GM23248 (cell line): ENCODE measurements around the gene MBOAT1. TPM values are rescaled to one million over a fixed set of nuclear protein-coding genes. Genes with fewer than 3 reads are reported as not detected.

ENCODE experiments used
- DNase-seq: peaks from one replicate; pipeline ENCODE4 v3.0.0-alpha.2; 2015
- H2AFZ ChIP-seq: fragments of 200-600 bp; sonication (generic); 2 replicates; pipeline ENCODE4 v1.6.1; 2016; ENCODE audit warnings: antibody characterized with exemption
- H3F3A ChIP-seq: fragments of 200-600 bp; sonication (generic); 2 replicates; pipeline ENCODE4 v1.6.1; 2016; ENCODE audit warnings: mild to moderate bottlenecking, antibody characterized with exemption, mixed run types; ENCODE audit not compliant: insufficient read depth
- H3K27ac ChIP-seq: fragments of 200-600 bp; sonication (generic); 2 replicates; pipeline ENCODE4 v1.5.1; 2016; ENCODE audit warnings: mild to moderate bottlenecking
- H3K27me3 ChIP-seq: fragments of 200-600 bp; sonication (generic); replicated peaks from 2 replicates; pipeline ENCODE4 v1.6.1; 2016; ENCODE audit warnings: mild to moderate bottlenecking; ENCODE audit not compliant: insufficient read depth
- H3K36me3 ChIP-seq: fragments of 200-600 bp; sonication (generic); 2 replicates; pipeline ENCODE4 v1.6.1; 2016; ENCODE audit warnings: low read depth, mild to moderate bottlenecking
- H3K4me1 ChIP-seq: fragments of 200-600 bp; sonication (generic); 2 replicates; pipeline ENCODE4 v1.6.1; 2016; ENCODE audit warnings: mild to moderate bottlenecking; ENCODE audit not compliant: insufficient read depth
- H3K4me2 ChIP-seq: fragments of 200-600 bp; sonication (generic); one replicate; pipeline ENCODE4 v1.6.1; 2016; ENCODE audit warnings: mild to moderate bottlenecking; ENCODE audit not compliant: unreplicated experiment
- H3K4me3 ChIP-seq: fragments of 200-600 bp; sonication (generic); 2 replicates; pipeline ENCODE4 v1.5.1; 2016; ENCODE audit warnings: mild to moderate bottlenecking
- H3K79me2 ChIP-seq: fragments of 200-600 bp; sonication (generic); 2 replicates; pipeline ENCODE4 v1.6.1; 2016; ENCODE audit warnings: mild to moderate bottlenecking; ENCODE audit not compliant: insufficient read depth
- H3K9ac ChIP-seq: fragments of 200-600 bp; sonication (generic); 2 replicates; pipeline ENCODE4 v1.6.1; 2016; ENCODE audit warnings: mild to moderate bottlenecking
- H3K9me2 ChIP-seq: fragments of 200-600 bp; sonication (generic); 2 replicates; pipeline ENCODE4 v1.6.1; 2016; ENCODE audit warnings: mixed run types, mild to moderate bottlenecking, moderate library complexity; ENCODE audit not compliant: insufficient read depth
- H3K9me3 ChIP-seq: fragments of 200-600 bp; sonication (generic); one replicate; pipeline ENCODE4 v1.6.1; 2017; ENCODE audit warnings: low read depth
- H4K20me1 ChIP-seq: fragments of 200-600 bp; sonication (generic); 2 replicates; pipeline ENCODE4 v1.6.0; 2016; ENCODE audit not compliant: insufficient read depth
- EZH2 ChIP-seq: fragments of 200-600 bp; sonication (generic); IDR thresholded peaks from 2 replicates; pipeline ENCODE4 v1.6.1; 2018; ENCODE audit warnings: antibody characterized with exemption, mild to moderate bottlenecking; ENCODE audit not compliant: insufficient read depth, poor library complexity, severe bottlenecking
- EZH2phosphoT487 ChIP-seq: fragments of 200-600 bp; sonication (generic); IDR thresholded peaks from 2 replicates; pipeline ENCODE4 v1.6.1; 2018; ENCODE audit warnings: antibody characterized with exemption, moderate library complexity, mild to moderate bottlenecking, low read depth; ENCODE audit not compliant: insufficient read depth
- WGBS, 2 experiments: methylation state at CpG; one replicate each; pipeline ENCODE4 v1.1.6; 2015 to 2017; ENCODE audit warnings: low lambda C conversion rate in 2 of 2, low coverage in 1 of 2; ENCODE audit errors: missing lambda C conversion rate in 2 of 2; 5-methylcytosine and 5-hydroxymethylcytosine counted together
- in situ Hi-C: fragments of 300-500 bp; cut with MboI; formaldehyde crosslinking; loops from 2 replicates; pipeline ENCODE4 v1.15.0; 2020
- polyA plus RNA-seq: library from polyadenylated mRNA; unstranded; fragments of >200 nt; fragmentation: Nextera tagmentation; extraction: Ambion mirVana; gene quantifications from 2 replicates; pipeline ENCODE4 v1.2.1, GENCODE V29; 2016
- total RNA-seq: library from RNA; depleted of rRNA; stranded (reverse); fragments of >200 nt; shearing (Covaris generic); gene quantifications from 2 replicates; pipeline ENCODE4 v1.2.3, GENCODE V29; 2014

Gene MBOAT1
- total and polyA plus RNA-seq, 2 experiments from 2014 or later = 1.8 to 4.0 TPM

GRCh38 chr6:20241102-20241501, 28.8 kb upstream of the MBOAT1 start:
- no peaks in the 10 kb centered on the region for H3K9me3 ChIP-seq
- H3K4me3 ChIP-seq = no peak overlapping the region
- 74 to 78% methylated on average over 2 of the region's 2 CpGs for WGBS, 2 experiments
- H3K27ac ChIP-seq = no peak overlapping the region
- H3K4me1 ChIP-seq = no peaks in the 10 kb centered on the region
- no peak overlapping the region for H3K9ac ChIP-seq
- H3F3A ChIP-seq = no peaks in the 10 kb centered on the region
- H3K27me3 ChIP-seq = no peaks in the 10 kb centered on the region
- DNase-seq = no peak
- in situ Hi-C loops = no loop called here
- H3K36me3 ChIP-seq = no peaks in the 10 kb centered on the region
- H3K4me2 ChIP-seq = no peak overlapping the region
- TF ChIP-seq EZH2phosphoT487 = no peak
- H2AFZ ChIP-seq = no peak overlapping the region
- no peaks in the 10 kb centered on the region for H3K79me2 ChIP-seq
- H3K9me2 ChIP-seq = no peaks in the 10 kb centered on the region
- no peaks in the 10 kb centered on the region for H4K20me1 ChIP-seq

- WGBS, 2 experiments = 85 to 87% methylated on average over 25 to 47 of the region's 47 CpGs
- H3K9me2 ChIP-seq = no peaks in the 10 kb centered on the region
- H3K27ac ChIP-seq = no peak overlapping the region
- no peak overlapping the region for H3K4me3 ChIP-seq
- in situ Hi-C loops = no loop called here
- no peak overlapping the region for H3K4me2 ChIP-seq
- H3K36me3 ChIP-seq = no peaks in the 10 kb centered on the region
- no peak for TF ChIP-seq EZH2
- no peak for TF ChIP-seq EZH2phosphoT487
- H3F3A ChIP-seq = no peaks in the 10 kb centered on the region
- no peaks in the 10 kb centered on the region for H3K79me2 ChIP-seq
- no peaks in the 10 kb centered on the region for H3K9me3 ChIP-seq
- DNase-seq = no peak
- H3K27me3 ChIP-seq = no peaks in the 10 kb centered on the region
- H4K20me1 ChIP-seq = no peaks in the 10 kb centered on the region
- H3K9ac ChIP-seq = no peak overlapping the region
- H3K4me1 ChIP-seq = no peaks in the 10 kb centered on the region
- no peak overlapping the region for H2AFZ ChIP-seq
Measured at GRCh38 chr6:20238688-20239587, 26.7 kb upstream of the MBOAT1 start.

- in situ Hi-C loops = no loop called here
- Histone ChIP-seq H3K9ac (no peak overlapping the region), H3F3A (no peaks in the 10 kb centered on the region), H3K4me2 (no peak overlapping the region), H2AFZ (no peak overlapping the region), H3K4me1 (no peaks in the 10 kb centered on the region), H4K20me1 (no peaks in the 10 kb centered on the region), H3K36me3 (no peaks in the 10 kb centered on the region), H3K79me2 (no peaks in the 10 kb centered on the region), H3K4me3 (no peak overlapping the region), H3K9me2 (no peaks in the 10 kb centered on the region), H3K27me3 (no peaks in the 10 kb centered on the region), H3K9me3 (no peaks in the 10 kb centered on the region), H3K27ac (no peak overlapping the region)
- WGBS, 2 experiments = 67 to 71% methylated on average over 10 of the region's 10 CpGs
- no peak for DNase-seq
- TF ChIP-seq EZH2phosphoT487 = no peak
- TF ChIP-seq EZH2 = no peak
Measured at GRCh38 chr6:20237677-20238460, 25.6 kb upstream of the MBOAT1 start.

- no peak overlapping the region for H3K4me3 ChIP-seq
- H3K27ac ChIP-seq = no peak overlapping the region
- no peaks in the 10 kb centered on the region for H3K36me3 ChIP-seq
- 63 to 69% methylated on average over 2 of the region's 2 CpGs for WGBS, 2 experiments
- H2AFZ ChIP-seq = no peak overlapping the region
- no peaks in the 10 kb centered on the region for H3K4me1 ChIP-seq
- H3K27me3 ChIP-seq = no peaks in the 10 kb centered on the region
- H3K9me3 ChIP-seq = no peaks in the 10 kb centered on the region
- no peak for DNase-seq
- TF ChIP-seq EZH2phosphoT487 = no peak
- no peak for TF ChIP-seq EZH2
- H3K4me2 ChIP-seq = no peak overlapping the region
- in situ Hi-C loops = no loop called here
- H3K9me2 ChIP-seq = no peaks in the 10 kb centered on the region
- no peaks in the 10 kb centered on the region for H4K20me1 ChIP-seq
- H3K79me2 ChIP-seq = no peaks in the 10 kb centered on the region
- H3F3A ChIP-seq = no peaks in the 10 kb centered on the region
- H3K9ac ChIP-seq = no peak overlapping the region
Measured at GRCh38 chr6:20236909-20237600, 24.8 kb upstream of the MBOAT1 start.
